Glomerular endothelial cell (primary cell): ENCODE data around the gene TCIRG1. TPM values are rescaled to one million over a fixed set of nuclear protein-coding genes. Genes with fewer than 3 reads are reported as not detected.
"Not testable (repeated sequence)": the region's sequence is repeated elsewhere in the genome, so short reads cannot be mapped to it uniquely, and the experiment has no call there.

Experiments
- DNase-seq: peaks from one replicate; pipeline ENCODE4 v3.0.0-alpha.2; 2011; ENCODE audit warnings: low read depth, low spot score; ENCODE audit errors: extremely low read depth
- total RNA-seq: library from RNA; depleted of rRNA; stranded (reverse); fragments of >200 nt; gene quantifications from 2 replicates; pipeline ENCODE4 v1.2.3, GENCODE V29; 2015

The TCIRG1 gene
- total RNA-seq, 1 donor from 2014 or later: 168 TPM

DNA sequence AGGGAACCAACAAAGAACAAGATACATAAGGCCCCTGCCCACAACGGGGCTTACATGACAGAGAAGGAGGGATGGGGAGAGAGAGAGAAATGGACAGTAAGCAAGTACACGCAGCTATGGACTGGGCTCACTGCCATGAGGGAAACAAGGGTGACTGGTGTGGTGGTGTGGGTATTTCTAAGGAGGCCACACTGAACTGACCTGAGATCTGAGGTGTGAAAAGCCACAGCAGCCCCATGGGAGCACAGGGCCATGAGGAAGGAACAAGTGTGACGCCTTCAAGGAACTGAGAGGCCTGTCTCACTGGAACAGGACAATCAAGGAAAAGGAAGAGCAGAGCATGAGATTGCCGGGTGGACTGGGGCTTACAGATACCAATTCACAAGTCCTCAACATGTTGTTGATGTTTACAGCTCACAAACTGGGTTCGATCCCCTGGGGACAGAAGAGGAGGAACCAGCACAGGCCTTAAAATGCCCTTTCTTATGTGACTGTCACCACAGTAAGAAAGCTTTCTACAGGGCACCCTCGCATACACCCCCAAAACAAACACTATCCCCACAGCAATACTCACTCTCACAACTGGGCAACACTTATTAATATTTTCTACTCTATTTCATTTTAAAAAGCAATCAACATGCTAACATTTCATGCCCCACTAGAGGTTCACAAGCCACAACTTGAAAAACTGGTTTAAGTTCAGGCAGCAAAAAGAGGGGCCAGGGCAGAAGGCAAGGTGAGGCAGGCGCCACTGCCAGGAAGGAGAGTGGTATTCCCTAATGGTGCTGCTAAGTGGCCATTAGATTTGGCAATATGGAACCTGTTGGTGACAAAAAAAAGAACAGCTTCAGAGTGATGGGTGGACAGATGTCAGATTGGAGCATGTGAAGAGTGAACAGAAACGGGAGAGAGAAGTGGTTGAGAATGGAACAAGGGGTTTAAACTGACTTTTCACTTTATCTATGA lies 39.1 kb downstream of the TCIRG1 start:
- no peak for DNase-seq

DNA sequence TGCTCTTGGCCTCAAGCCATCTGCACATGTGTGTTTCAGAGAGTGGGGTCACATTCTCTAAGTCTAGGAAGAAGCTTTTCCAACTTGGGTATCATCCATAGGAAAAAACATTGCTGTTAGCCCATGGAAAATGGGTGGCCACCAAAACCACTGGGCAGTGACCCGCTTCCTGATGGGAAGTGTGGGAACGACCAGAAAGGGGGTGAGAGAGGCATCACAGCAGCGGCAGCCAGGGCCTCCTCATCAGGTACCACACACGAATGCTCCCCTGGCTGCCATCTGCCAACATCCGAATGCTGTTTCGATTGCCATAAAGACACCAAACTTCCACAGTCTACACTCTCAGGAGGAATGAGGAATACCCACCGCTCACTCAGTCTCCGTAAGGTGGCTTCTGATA lies 42.0 kb downstream of the TCIRG1 start:
- no peak for DNase-seq

DNA sequence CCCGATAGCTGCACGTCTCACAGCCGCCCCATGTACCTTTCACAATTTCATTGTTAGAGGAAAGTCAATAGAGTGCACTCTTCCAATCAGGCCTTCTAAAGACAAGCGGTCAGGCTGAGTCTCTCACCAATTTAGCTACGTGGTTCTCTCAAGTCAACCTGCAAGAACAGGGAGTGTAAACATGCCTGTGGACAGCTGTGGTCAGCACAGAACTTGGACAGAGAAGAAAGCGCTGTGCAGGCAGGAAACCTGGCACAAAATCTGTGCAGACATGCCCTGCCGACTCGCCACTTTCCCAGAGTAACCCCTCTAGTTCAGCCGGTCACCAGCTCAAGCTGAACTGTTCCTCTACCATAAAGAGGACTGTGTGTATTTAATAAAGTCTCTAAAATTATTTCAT lies 42.9 kb downstream of the TCIRG1 start:
- DNase-seq: no peak

GRCh38 chr11:68082481-68082880 lies 43.7 kb downstream of the TCIRG1 start:
- DNase-seq: no peak

DNA sequence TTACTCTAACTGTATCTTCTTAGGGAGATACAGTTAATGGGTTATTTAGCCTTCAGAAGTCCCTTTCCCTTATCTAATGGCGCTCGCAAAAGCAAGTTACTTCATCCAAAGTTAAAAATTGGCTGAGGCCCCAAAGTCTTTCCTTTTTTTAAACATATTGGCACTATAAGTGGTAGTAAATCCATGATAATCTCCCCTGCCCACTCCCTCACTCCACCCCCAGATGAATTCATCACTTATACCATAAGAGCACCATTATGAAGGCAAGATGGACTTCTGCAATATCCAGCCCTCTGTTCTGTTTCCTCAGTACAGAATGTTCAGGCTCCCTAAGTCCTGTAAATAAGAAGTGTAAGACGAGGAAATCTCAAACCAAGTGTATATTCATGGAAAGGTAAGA lies 44.7 kb downstream of the TCIRG1 start:
- DNase-seq: no peak

DNA sequence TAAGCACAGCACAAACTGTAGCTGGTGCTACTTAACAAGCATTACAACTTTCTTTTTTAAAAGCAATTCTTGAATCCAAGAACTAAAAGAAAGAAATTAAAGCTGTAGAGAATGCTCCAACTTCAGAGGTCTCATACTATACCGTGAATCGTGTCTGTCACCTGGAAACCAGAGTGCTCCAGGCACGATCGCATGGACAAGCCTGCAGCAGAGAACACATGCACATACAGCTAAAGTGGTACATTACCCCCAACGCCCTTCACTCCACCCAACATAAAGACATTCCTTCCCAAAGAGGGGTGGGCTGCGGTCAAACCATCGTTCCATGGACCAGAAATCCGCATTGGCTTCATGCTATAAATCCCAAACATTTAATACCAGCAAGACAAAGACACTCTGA lies 50.9 kb downstream of the TCIRG1 start:
- no peak for DNase-seq

- no peak for DNase-seq
Observed at GRCh38 chr11:68090287-68090686, 51.5 kb downstream of the TCIRG1 start.

- DNase-seq: no peak
Observed at GRCh38 chr11:68090706-68091105, 51.9 kb downstream of the TCIRG1 start.

DNA sequence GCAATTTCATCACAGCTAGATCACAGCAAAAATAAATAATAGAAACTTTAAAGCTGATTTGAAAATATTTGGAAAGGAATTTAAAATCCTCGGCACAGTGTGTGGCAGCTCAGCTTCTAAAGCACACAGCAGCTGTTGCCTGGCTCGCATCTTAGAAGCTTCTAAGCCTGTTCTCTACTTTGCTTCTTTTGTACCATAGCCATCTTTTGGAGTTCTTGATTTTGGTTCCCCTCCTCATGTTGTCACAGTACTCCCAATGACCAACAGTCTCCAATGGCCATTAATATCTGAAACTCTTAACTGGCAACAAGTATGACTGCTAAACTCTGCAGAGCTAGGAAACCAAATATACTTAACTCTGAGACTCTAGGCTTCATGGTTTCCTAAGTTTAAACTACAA lies 53.6 kb downstream of the TCIRG1 start:
- DNase-seq: no peak

DNA sequence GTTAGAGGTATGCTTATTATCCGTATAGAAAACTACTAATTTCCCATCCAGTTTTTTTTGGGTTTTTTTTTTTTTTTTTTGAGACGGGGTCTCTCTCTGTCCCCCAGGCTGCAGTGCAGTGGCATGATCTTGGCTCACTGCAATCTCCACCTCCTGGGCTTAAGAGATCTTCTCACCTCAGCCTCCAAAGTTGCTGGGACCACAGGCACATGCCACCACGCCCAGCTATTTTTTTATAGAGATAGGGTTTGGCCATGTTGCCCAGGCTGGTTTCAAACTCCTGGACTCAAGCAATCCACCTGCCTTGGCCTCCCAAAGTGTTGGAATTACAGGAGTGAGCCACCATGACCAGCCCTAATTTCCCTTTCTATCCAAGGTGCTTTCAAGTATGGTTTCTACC lies 54.1 kb downstream of the TCIRG1 start:
- not testable (repeated sequence) for DNase-seq

- no peak for DNase-seq
Observed at GRCh38 chr11:68093565-68093964, 54.7 kb downstream of the TCIRG1 start.

GRCh38 chr11:68096962-68097361 lies 58.1 kb downstream of the TCIRG1 start:
- no peak for DNase-seq

GRCh38 chr11:68099057-68099456 lies 60.2 kb downstream of the TCIRG1 start:
- DNase-seq: no peak

GRCh38 chr11:68099474-68100405 lies 60.9 kb downstream of the TCIRG1 start:
- DNase-seq: no peak

Other genes starting within 250 kb of the TCIRG1 start
- 20.0 and 30.4 TPM in 2 replicates for gene UNC93B1, start 34.9 kb upstream of the TCIRG1 start, total RNA-seq
- 2.2 and 2.9 TPM in 2 replicates for gene ALDH3B1, start 28.7 kb upstream of the TCIRG1 start, total RNA-seq
- gene NDUFS8, start 8.3 kb upstream of the TCIRG1 start, total RNA-seq: 197 and 240 TPM in 2 replicates
- gene CHKA, start 82.4 kb downstream of the TCIRG1 start, total RNA-seq: 31.0 and 45.6 TPM in 2 replicates
- 16.9 and 27.9 TPM in 2 replicates for gene KMT5B, start 174.3 kb downstream of the TCIRG1 start, total RNA-seq
- gene C11orf24, start 232.9 kb downstream of the TCIRG1 start, total RNA-seq: 27.2 and 34.8 TPM in 2 replicates